Dedifferentiated amniotic fluid mesenchymal stem cell (primary cell): ENCODE measurements around the gene CMIP.

Experiments
- DNase-seq: peaks from one replicate; pipeline ENCODE4 v3.0.0-alpha.2; 2016; ENCODE audit errors: extremely low spot score

Gene CMIP

DNA sequence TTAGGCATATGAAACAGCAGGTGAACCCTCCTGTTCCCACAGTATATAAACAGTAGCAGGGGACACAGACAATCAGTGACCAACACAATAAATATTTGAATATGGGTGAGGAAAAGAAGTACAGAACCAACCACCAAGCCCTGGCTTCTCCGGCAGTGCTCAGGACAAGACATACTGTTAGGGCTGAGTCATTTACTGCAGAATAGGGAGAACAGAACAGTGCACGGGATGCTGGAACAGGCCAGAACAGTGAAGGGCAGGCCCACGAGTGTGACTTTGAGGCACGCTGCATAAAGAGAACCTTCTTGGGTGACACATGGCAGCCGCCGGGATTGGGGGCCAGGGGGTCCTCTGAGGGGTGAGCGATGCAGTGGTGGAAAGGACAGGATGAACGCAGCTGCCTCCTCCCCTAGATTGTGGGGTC, 160.4 kb downstream of the CMIP start:
- DNase-seq: peak; percentile 43

DNA sequence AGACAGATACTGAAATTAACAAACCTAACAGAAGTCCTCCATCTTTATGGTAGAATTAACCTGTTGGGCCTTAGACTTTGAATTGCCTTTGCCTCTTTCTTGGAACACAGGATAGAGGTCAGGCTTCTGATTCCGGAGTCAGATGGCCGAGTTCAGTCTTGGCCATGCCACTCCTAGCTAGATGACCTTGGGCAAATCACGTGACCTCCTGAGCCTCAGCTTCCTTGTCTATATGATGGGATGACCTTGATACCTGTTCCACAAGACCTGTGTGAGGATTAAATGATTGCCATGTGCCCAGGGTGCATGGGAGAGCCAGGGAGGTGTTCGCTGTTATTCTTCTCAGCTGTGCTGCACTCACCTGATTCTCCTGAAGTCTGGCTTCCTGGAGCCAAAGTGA, 161.4 kb downstream of the CMIP start:
- DNase-seq: no peak

DNA sequence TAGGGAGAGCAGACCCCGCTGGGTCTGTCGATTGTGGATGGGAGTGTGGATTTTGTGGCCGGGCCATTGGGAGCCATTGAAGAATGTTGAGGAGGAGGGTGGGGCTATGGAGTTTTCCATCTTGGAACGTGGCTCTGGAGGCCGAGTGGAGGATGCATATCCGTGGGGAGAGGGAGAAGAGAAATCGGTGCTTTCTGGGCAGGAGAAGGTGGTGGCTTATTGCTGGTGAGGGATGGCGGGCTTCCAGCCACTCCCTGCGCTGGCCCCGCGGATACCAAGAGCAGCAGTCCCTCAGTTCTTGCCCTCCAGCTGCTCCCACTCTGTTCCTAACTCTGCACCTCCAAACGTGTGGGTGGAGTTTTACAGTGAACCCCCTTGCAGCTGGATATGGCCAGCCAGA, 162.4 kb downstream of the CMIP start:
- DNase-seq: no peak

DNA sequence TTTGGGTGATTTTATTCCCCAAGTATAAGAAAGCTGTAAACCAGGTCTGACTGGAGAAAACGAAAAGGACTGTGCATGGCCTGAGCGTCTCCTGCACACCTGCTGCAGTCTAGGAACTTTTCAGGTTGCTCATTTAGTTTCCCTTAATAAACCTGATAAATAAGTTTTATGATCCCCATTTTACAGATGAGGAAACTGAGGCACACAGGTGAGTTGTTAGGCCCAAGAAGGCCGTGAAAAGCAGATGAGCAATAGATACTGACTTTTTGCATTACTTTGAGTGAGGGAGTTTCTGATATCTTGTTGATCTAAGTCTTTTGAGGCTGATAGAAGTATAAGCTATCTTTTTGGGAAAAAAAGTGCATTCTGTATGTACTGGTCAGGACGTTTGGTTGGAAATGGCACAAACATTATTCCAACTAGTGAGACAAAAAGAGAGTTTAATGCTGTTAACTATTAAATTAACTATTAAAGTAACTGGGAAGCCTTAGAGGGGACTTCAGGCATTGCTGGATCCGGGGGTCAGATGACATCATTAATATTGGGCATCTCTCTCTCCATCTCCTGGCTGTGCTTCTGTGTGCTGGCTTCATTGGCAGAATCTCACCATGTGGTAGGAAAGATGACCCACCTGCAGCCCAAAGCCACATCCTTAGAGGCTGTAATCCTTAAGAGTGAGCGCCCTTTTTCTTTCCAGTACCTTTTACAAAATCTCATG, 163.4 kb downstream of the CMIP start:
- no peak for DNase-seq

DNA sequence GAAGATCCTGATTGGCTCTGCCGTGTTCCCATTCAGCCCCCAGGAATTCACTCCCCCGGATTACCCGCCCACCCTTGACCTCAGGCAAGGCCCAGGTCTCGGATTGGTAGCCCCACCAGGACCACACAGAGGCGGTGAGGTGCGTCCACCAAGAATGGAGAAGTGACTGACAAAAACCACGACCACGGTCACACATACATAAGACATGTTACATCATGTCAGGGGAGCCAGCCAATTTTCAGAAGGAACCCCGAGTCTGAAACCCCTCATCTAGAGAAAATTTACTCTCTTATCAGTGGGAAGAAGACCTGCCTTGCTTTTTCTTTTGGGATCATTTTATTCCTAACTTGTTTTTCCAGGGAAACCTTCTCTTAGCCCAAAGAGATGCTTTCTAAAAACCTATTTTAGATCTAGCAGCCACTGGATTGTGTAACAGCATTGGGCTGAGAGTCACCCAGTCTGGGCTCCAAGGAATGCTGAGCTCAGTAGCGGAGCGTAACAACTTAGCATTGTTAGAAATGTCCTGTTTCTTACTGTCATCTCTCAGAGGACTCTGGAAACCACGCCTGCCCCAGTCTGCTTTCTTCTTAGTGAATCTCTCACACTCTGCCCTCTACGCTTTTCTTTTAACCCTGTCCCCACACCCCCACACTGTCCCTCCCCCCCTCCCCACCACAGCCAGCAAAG, 164.1 kb downstream of the CMIP start:
- peak; percentile 53 for DNase-seq

DNA sequence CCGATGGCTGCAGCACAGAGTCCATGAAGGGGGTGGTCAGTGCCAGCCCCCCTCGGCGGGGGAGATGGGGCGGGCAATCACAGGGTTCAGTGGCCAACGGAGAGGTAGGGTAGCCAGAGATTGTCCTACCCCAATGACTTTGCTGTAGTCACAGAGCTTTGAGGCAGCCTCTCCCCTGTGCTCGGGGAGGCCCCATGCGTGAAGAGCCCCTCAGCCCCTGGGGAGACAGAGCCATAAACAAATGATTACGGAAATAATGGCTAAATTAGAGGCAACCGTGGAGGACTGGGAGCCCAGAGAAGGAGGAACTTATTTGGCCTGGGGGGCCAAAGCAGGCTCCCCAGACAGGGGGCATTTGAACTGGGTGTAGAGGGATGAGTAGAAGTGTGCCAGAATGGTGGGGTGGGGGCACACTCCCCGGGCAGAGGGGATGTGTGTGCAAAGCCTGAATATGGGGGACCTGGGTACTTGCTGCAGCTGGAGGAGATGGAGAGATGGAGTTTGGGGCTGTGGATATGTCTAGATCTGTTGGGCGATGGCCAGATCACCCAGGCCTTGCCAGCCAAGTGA, 164.8 kb downstream of the CMIP start:
- DNase-seq: no peak

DNA sequence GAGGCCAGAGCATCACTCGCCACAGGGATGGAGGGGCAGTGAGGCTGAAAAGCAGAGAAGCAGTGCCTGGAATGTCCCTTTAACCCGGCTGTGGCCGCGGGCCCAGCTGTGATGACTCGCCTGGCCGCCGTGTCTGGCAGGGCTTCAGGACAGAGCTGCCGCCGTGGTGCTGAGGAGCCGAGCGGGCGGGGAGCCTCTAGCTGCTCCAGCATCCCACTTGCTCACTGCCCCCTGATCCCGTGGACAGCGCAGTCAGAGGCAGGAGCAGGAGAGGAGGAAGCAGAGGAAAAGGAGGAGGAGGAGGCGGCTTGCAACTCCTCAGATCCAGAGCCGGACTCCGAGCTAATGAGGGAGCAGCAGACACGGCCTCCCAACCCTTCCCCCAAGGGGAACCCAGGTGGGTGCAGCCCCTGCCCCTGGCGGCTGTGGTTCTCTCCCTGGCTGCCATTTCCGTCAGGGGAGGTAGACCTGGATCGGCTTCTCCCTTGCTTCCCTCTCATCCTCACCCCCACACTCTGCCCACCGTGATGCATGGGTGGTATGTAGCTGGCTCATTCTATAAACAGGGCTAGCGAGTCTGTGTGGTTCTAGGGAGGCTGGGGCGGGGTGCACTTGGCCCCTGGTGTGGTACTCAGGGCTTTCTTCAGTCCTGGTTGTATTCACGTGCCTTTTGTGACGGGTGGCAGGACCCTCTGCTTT, 165.7 kb downstream of the CMIP start:
- DNase-seq: no peak

DNA sequence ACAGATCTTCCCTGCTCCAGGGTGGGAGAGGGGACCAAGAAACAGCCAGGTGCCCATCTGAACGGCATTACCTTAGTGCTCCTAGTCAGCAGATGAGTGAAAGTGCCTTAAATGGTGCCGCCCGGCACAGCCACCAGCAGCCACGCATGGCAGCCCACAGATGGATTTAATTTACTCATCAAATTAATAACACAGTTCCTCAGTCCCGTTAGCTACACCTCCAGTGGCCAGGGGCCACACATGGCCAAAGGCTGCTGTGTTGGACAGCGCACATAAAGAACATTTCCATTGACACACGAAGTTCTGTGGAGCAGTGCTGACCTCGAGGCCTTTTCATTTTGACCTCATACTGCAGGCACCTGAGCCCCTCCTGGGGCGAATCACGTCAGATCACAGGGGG, 166.3 kb downstream of the CMIP start:
- no peak for DNase-seq

DNA sequence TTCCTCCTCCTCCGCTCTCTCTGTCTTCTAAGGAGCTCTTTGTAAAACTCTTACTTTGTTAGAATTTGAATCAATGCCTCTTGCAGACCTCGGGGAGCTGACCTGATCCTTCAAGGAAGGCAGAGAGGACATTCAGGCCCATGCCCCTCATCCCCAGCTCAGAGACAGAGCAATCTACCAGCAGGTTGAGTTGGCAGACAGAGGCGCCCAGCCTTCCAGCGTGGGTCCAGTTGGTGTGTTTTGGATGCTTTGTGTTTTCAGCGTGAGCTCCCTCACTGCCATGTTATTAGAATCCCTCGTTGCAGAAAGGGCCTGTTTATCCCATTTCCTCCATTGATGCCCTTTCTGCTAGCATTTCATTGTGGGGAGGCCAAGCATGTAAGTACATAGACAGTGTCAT, 167.1 kb downstream of the CMIP start:
- DNase-seq: no peak

DNA sequence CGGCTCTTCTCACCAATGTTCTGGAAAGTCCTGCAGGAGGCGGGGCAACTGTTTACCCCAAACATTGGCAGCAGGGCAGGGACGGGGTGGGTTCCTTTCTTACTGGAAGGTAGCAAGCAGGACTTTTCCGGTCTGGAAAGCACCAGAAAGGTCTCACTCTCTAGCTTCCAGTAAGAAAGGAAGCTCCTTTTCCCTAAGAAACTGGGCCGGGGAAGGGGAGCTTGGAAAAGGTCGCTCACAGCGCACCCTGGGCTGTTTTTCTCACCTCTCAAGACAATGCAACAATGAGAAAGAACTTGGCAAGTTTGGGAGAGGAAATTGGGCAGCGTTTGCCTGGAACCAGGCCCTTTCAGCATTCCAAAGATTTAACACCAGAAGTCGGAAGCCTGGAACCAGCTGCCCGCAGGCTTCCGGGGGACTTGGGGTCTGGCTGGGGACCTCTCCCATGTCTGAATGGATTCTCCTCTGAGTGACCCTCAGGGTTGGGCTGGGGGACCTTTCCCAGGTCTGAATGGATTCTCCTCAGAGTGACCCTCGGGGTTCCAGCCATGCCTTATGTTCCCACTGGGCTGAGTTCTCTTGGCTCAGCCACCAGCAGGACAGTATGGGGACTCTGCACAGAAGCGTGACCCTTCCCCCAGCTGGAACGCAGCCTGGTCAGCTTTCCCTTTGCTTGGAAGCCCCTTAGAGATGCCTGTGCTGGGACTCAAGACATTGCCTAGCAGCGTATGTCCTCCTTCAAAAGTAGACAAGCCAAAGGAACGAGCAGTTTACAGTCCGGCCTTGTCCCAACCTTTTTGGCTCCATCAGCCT, 167.9 kb downstream of the CMIP start:
- no peak for DNase-seq

DNA sequence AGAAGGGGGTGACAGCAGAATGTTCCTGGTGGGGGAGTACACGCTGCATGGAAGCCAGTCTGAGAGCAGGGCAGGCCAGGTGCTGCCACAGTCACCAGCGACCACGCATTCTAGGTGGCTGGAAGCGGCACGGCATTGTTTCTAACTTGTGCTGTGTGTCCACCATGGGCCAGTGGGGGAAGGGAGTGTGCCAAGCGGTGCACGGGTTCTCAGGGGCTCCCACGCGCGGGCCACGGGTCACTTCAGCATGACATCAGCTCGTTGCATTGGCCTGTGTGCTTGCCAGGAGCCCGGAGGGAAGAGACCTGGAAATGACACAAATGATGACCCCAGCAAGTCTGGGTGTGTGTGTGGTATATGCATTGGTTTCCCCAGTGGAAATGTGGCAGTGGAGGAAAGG, 169.6 kb downstream of the CMIP start:
- no peak for DNase-seq

DNA sequence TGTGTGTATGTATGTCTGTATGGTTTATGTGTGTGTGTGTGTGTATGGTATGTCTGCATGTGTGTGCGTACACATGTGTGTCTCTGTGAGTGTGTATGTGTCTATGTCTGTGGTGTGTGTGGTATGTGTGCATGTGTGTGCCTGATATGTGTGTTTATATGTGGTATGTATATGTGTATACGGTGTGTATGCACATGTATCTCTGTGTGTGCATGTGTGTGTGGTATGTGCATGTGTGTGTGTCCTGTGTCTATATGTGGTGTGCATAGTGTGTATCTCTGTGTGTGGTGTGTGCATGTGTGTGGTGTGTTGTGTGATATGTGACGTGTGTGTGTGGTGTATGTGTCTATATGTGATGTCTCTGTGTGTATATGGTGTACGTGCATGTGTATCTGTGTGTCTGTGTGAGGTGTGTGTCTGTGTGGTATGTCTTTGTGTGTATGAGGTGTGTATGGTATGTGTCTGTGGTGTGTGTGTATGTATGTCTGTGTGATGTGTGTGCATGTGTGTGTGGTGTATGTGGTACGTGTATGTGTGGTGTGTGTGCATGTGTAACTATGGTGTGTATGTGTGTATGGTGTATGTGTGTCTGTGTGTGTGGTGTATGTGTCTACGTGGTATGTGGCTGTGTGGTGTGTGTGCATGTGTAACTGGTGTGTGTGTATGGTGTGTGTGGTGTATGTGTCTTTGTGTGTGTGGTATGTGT, 170.2 kb downstream of the CMIP start:
- DNase-seq: no peak

DNA sequence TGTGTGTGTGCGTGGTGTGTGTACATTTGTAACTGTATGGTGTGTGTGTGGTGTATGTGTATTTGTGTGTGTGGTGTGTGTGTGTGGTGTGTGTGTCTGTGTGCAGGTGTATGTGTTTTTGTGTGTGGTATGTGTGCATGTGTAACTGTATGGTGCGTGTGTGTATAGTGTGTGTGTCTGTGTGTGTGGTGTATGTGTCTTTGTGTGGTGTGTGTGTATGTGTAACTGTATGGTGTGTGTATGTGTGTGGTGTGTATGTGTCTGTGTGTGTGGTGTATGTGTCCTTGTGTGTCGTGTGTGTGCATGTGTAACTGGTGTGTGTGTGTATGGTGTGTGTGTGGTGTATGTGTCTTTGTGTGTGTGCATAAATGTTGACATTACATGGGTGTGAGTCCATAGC, 170.8 kb downstream of the CMIP start:
- DNase-seq: no peak

DNA sequence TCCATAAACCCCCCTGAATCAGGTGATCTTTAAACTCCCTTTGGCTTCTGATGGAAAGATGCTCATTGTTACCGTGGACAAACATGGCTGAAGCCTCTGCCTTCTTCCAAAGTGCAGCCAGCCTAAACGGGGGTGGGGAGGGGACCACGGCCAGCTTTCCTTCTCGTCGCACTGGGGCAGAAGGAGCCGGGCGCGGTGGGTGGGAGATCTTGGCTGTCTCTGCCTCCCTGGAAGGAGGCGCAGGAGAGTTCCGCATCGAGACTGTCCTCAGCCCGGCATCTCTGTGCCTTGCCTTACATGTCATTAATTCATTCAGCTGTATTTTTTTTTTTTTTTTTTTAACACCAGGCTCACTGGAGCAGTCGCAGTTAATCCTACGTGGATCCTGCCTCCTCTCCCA, 171.2 kb downstream of the CMIP start:
- DNase-seq: no peak

DNA sequence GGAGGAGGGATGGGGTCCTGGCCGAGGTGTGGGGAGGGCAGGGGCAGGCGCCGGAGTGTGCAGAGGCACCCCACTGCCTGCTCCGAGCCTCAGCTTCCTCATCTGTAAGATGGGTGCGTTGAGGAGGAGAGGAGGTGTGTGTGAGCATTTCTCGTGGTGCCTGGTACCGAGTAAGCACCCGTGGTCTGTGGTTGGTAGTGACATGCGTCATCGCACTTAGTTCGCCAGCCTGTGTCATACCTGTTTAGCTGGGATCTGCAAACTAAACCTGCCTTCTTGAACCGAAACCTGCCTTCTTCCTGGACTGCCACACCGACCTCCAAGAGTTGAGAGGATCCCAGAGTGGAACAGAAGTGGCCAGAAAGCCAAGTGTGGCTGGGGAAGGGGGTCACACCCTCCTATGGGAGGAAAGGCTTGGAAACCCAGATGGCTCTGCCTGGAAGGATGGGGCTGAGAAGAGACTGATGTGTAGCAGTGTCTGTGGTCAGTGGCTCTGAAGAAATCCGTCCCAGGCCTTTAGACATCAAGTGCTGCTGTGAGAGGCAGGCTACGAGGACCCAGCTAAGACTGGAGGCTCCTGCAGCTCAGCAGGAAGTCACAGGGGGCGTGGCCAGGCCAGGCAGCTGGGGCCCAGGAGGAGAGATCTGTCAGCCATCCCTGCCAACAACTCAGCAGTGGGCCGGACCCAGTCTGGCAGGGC, 171.9 kb downstream of the CMIP start:
- DNase-seq: no peak

DNA sequence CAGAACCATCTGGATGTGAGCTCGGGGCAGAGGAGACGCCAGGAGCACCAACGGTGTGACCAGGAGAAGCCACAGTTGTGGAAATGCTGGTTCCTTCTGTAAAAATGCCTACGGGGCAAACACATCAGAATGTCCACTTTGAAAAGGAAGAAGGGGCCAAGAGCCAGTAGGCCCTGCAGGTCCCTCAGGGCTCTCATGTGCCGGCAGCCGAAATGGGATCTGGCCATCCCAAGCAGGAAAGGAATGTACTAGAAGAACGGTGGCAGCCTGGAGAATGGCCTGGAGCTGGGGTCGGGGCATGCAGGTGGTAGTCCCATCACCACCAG, 172.4 kb downstream of the CMIP start:
- DNase-seq: no peak

DNA sequence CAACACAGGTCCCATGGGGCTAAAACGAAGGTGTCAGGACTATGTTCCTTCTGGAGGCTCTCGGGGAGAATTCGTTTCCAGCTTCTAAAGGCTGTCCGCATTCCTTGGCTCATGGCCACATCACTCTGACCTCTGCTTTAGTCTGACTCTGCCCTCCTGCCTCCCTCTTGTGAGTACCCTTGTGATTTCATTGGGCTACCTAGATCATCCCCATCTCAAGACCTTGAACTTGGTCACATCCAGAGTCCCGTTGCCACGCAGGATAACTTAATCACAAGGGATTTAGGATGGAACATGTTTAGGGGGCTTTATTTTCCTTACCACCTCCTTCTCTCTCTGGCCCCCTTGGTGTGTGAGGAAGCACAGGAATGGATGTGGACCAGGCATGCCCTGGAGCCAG, 173.6 kb downstream of the CMIP start:
- no peak for DNase-seq

DNA sequence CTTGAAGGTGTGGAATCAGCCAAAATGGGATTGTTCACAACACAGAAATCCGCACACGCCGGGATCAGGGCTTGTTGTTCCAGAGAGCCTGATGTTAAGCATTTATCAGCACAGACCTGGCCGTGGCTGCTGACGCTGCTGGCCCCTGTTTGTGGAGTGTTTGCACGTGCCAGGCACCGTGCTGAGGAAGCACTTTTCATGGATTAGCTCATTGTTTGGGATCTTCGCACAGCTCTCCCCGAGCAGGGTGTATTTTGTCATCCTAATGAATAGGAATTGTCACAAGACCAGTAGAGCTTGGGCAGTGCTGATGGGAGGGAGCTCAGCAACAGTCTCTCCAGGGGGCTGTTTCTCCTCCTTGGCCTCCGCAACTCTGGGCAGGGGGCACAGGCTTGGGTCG, 174.1 kb downstream of the CMIP start:
- no peak for DNase-seq

DNA sequence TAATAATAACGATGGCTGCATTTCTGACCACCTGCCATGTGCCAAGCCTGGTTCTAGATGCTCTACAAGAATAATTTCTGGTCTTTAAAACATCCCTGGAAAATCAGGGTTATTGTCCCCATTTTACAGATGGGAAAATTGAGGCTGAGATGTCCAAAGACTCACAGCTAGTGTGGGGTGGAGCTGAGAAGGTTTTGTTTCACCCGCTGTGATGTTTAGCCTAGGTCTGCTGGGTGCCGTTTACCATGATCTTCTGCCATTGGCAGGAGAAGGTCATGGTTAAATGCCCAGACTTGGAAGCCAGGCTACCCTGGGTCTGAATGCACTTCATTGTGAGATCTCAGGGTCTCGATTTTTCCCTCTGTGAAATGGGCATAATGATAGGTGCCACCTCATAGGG, 175.4 kb downstream of the CMIP start:
- no peak for DNase-seq

DNA sequence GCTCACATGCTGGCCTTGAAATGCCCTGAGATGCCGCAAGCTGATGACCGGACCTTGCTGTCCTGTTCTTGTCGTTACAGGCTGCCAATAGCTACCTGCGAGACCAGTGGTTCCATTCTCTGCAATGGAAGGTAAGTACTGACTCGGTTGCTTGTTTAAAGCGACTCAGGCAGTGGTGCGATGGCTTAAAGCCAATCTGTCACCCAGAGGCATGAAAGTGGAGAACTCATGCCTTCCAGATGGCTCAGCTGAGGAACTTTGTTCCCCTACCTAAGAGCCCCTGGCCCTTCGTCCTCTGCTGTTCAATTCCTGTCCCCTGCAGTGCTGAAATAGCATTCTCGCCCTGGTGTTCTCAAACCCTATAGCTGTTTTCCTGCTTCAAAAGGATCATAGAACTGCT, 176.2 kb downstream of the CMIP start:
- DNase-seq: no peak

DNA sequence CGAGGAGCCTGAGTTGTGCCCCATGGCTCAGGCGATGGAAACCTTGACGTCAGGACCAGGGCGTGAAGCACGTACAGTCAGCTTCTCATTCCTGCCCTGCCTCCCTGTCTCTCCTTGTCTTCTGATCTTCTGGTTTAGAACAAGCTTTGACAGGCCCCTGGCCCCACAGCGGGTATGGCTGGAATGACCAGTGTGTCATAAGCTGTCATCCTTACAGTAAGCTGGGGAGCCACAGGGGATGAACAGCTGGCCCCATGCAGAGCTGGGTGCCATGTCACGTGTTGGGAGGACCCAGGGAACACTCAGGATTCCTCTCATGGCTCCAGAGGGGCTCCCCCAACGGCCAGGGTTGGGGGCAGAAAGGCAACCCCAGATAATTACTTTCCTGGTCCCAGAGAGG, 176.9 kb downstream of the CMIP start:
- no peak for DNase-seq
